GM15510 (cell line): Measurements from ENCODE around the gene CDO1.

Experiments
- POLR2A ChIP-seq: IDR thresholded peaks from 3 replicates; pipeline ENCODE4 v1.6.1; 2011; ENCODE audit warnings: borderline replicate concordance; ENCODE audit not compliant: insufficient read length; ENCODE audit errors: extremely low read depth

The CDO1 gene

DNA sequence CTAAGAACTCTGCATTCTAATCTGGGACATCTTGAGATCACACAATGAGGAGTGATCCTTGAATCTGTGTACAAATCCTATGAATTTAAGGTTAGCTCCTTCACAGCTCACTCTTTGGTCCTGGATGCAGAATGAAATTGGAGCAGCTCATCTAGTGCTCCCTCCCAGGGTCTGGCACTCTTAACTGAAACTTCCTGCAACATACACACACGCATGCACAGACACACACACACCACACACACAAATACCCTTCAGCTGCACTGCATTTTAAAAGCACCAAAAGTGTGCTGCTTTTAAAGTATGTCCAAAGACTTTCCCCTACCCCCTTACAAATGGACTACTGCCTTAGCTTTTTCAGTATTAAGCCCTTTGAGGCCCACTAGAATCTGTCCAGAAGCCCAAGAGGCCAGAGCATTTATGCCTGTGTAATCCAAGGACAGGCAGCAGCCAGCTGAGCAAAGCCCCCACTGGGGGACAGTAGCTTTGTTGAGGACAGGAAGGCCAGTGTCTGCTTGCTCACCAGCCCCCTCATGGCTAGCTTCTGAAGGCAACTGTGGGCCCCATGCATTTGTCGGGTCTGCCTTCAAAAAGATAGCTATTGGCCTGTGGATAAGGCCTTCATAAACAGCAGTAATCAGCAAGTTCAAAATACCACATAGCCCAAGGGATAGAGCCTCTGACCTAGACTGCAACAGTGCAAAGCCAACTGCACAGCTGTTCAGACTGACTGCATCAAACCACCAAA is 43.6 kb downstream of the CDO1 start:
- TF ChIP-seq POLR2A, result no peak

DNA sequence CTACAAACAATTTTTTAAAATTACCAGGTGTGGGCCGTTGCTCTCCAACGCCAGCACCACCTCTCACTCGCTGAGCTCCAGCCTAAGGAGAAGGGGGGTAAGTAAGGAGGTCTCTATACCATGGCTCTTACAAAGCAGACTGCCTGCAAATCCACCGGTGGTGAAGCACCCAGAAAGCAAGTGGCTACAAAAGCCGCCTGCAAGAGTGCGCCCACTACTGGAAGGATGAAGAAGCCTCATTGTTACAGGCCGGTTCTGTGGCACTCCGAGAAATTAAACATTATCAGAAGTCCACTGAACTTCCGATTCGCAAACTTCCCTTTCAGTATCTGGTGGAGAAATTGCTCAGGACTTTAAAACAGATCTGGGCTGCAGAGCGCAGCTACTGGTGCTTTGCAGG is 46.0 kb downstream of the CDO1 start:
- no peak for TF ChIP-seq POLR2A

DNA sequence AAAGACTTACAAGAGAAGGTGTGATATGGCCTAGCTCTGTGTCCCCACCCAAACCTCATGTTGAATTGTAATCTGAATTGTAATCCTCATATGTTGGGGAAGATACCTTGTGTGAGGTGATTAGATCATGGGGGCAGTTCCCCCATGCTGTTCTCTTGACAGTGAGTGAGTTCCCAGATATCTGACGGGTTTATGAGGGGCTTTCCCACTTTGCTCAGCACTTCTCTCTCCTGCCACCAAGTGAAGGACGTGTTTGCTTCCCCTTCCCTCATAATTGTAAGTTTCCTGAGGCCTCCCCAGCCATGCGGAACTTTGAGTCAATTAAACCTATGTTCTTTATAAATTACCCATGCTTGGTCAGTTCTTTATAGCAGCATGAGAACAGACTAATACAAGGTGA is 49.0 kb downstream of the CDO1 start:
- no peak for TF ChIP-seq POLR2A

DNA sequence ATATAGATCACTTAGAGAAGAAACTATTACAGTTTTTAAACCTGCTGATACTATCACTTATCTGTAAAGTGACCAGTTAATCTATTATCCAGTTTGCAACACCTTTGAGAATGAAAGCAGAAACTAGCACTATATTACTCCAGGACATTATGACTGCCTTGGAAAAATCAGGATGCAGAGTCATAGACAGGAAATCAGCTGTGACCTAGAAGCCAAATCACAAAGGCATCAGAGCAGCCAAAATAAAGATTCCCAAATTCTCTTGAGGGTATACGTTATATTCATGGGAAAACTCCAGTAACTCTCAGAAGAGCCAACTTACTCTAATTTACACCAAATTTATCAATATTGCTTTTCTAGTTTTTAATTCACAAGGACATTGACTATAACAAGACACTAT is 49.9 kb downstream of the CDO1 start:
- TF ChIP-seq POLR2A, result no peak

DNA sequence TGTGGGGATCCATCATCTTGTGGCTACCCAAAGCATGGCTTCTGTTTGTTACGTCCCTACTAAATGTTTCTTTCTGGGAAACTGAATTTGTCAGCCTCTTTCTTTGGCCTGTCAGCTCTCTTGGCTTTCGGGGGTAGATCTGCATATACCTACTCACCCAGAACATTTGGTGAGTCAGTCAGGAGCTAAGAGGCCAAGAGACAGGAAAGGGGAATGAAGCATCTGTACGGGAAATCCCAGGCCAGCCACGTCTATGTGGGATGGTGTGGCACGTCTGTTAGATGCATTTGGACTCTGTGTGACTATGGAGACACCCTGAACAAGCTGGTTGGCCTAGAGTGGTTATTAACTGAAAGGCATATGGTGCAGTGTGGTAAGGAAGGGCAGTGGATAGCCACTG is 58.1 kb downstream of the CDO1 start:
- no peak for TF ChIP-seq POLR2A

DNA sequence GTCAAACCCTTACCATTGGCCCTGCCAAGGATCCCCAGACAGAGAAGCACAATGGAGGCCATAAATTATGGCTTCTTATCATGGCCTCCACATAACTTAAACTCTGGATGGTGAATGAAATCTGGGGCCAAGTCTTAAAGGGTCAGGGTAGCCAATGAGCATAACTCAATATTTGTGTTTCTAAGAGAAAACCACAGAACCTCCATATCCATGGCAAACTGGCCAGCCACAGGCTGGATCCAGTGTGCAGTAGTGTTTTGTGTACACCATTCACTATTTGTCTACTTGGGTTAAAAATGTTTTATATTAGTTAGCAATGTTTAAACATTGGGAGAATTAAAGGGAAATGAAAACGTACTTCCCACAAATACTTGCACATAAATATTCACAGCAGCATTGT is 60.8 kb downstream of the CDO1 start:
- no peak for TF ChIP-seq POLR2A
